HepG2 (cell line): Measurements from ENCODE around the gene LINC00237. TPM values are rescaled to one million over a fixed set of nuclear protein-coding genes. Genes with fewer than 3 reads are reported as not detected.

Source experiments
- ATAC-seq: fragments of 200-7000 bp; cut with Tn5 transposase; 3 replicates; pipeline ENCODE4 v1.9.1; 2020; ENCODE audit warnings: mild to moderate bottlenecking, moderate library complexity
- BruUV-seq: library from RNA; stranded (reverse); fragments of 400-500 nt; replicated peaks from 2 replicates; lab custom pipeline; 2021; lab: Mats Ljungman, UMichigan
- CTCF ChIA-PET: fragments of 300-600 bp; formaldehyde crosslinking; extraction: SDS; loops from one replicate; lab custom pipeline; 2021; ENCODE audit warnings: low total read pairs, inconsistent platforms, low intra/inter-chr PET ratio; lab: Yijun Ruan, JAX
- POLR2A ChIA-PET: fragments of 350-600 bp; sonication (Branson Sonifier 250); formaldehyde crosslinking; loops from one replicate; lab custom pipeline; 2020; ENCODE audit warnings: antibody characterized with exemption, inconsistent platforms; lab: Yijun Ruan, JAX
- DNase-seq: peaks from one replicate; pipeline ENCODE4 v3.0.0-alpha.2; 2015; ENCODE audit warnings: low spot score
- FAIRE-seq: peaks from 3 replicates; lab custom pipeline; 2011; peaks lifted over from hg19 to GRCh38; lab: Jason Lieb, UNC
- H2AFZ ChIP-seq: one replicate; pipeline ENCODE4 v1.6.1; 2011; ENCODE audit warnings: low read length, inconsistent platforms
- H3K27ac ChIP-seq: fragments of 300-600 bp; 3 replicates; pipeline ENCODE4 v1.8.0; 2011; ENCODE audit warnings: mixed run types, mild to moderate bottlenecking, mixed read lengths, low read length, inconsistent platforms; ENCODE audit not compliant: insufficient read depth; ENCODE audit errors: extremely low read length
- H3K27me3 ChIP-seq, 2 experiments: fragments of 200-600 bp in 1 of 2; 2 replicates in 1 of 2; 3 replicates in 1 of 2; pipeline versions ENCODE4 v1.6.0 to v1.8.0; 2011; ENCODE audit warnings: low read length in 2 of 2, mild to moderate bottlenecking in 2 of 2, moderate library complexity in 2 of 2, inconsistent platforms in 1 of 2; ENCODE audit not compliant: insufficient read depth in 2 of 2, control insufficient read depth in 1 of 2
- H3K36me3 ChIP-seq, 2 experiments: fragments of 200-600 bp in 1 of 2; replicated peaks in 1 of 2; 2 replicates in 1 of 2; 3 replicates in 1 of 2; pipeline versions ENCODE4 v1.5.1 to v1.8.0; 2011; ENCODE audit warnings: low read length in 2 of 2, inconsistent platforms in 1 of 2; ENCODE audit not compliant: insufficient read depth in 2 of 2, control insufficient read depth in 1 of 2
- H3K4me1 ChIP-seq: 2 replicates; pipeline ENCODE4 v1.5.1; 2012; ENCODE audit warnings: low read length, inconsistent platforms; ENCODE audit not compliant: insufficient read depth
- H3K4me2 ChIP-seq: 2 replicates; pipeline ENCODE4 v1.6.0; 2011; ENCODE audit warnings: low read depth, low read length, inconsistent platforms
- H3K4me3 ChIP-seq, 3 experiments: fragments of 200-600 bp in 1 of 3; sonication (generic), shearing (Covaris generic) in 1 of 3; replicated peaks in 1 of 3; 2 replicates each; pipeline ENCODE4 v1.5.1; 2011 to 2016; ENCODE audit warnings: low read length in 3 of 3, inconsistent platforms in 2 of 3, low read depth in 2 of 3, mild to moderate bottlenecking in 2 of 3, control low read depth in 1 of 3, mixed read lengths in 1 of 3; ENCODE audit not compliant: insufficient read depth in 1 of 3
- H3K79me2 ChIP-seq: one replicate; pipeline ENCODE4 v1.6.1; 2011; ENCODE audit warnings: low read length, inconsistent platforms; ENCODE audit not compliant: insufficient read depth
- H3K9ac ChIP-seq: 2 replicates; pipeline ENCODE4 v1.6.0; 2011; ENCODE audit warnings: mild to moderate bottlenecking, low read depth, low read length, inconsistent platforms; ENCODE audit not compliant: insufficient read depth
- H3K9me3 ChIP-seq: 2 replicates; pipeline ENCODE4 v1.5.1; 2012; ENCODE audit warnings: mild to moderate bottlenecking, low read length
- H4K20me1 ChIP-seq: 2 replicates; pipeline ENCODE4 v1.6.0; 2011; ENCODE audit warnings: inconsistent platforms, mild to moderate bottlenecking, low read length, moderate library complexity; ENCODE audit not compliant: insufficient read depth
- ASH2L ChIP-seq: fragments of 300-600, 200-600 bp; sonication (generic); IDR thresholded peaks from 2 replicates; pipeline ENCODE4 v1.7.0; 2017; ENCODE audit warnings: low read depth, mild to moderate bottlenecking, moderate library complexity, mixed read lengths, low read length; ENCODE audit not compliant: insufficient read length
- CBFB ChIP-seq: sonication (generic); formaldehyde crosslinking; IDR thresholded peaks from 2 replicates; pipeline ENCODE4 v1.4.0; 2020; ENCODE audit warnings: missing genetic modification reagents
- DNMT1 ChIP-seq: sonication (generic); formaldehyde crosslinking; IDR thresholded peaks from 2 replicates; pipeline ENCODE4 v1.5.1; 2020; ENCODE audit warnings: mild to moderate bottlenecking, missing genetic modification reagents
- FOXO1 ChIP-seq: sonication (generic); formaldehyde crosslinking; IDR thresholded peaks from 2 replicates; pipeline ENCODE4 v1.4.0; 2020; ENCODE audit warnings: missing genetic modification reagents
- KAT2B ChIP-seq: fragments of 150-350 bp; IDR thresholded peaks from 2 replicates; pipeline ENCODE4 v1.6.1; 2014; ENCODE audit warnings: low read depth, low read length, borderline replicate concordance
- PHF5A ChIP-seq: IDR thresholded peaks from one replicate; pipeline ENCODE4 v1.6.1; 2018; ENCODE audit warnings: low read depth, missing genetic modification reagents; ENCODE audit not compliant: unreplicated experiment
- SETDB1 ChIP-seq: sonication (generic); formaldehyde crosslinking; IDR thresholded peaks from 2 replicates; pipeline ENCODE4 v1.5.1; 2020; ENCODE audit warnings: missing genetic modification reagents, mild to moderate bottlenecking, borderline replicate concordance
- SKI ChIP-seq: fragments of 450-650 bp; IDR thresholded peaks from one replicate; pipeline ENCODE4 v1.6.1; 2018; ENCODE audit warnings: mild to moderate bottlenecking; ENCODE audit not compliant: partially characterized antibody
- ZNF558 ChIP-seq: sonication (generic); formaldehyde crosslinking; IDR thresholded peaks from 2 replicates; pipeline ENCODE4 v1.9.0; 2022; ENCODE audit warnings: mild to moderate bottlenecking, missing genetic modification reagents, borderline replicate concordance
- ZNF629 ChIP-seq: sonication (generic); formaldehyde crosslinking; conservative IDR thresholded peaks from 2 replicates; pipeline ENCODE4 v1.5.0; 2020; ENCODE audit warnings: missing genetic modification reagents
- WGBS: methylation state at CpG from one replicate; pipeline ENCODE4 v1.1.6; 2017; ENCODE audit warnings: low lambda C conversion rate; 5-methylcytosine and 5-hydroxymethylcytosine counted together
- in situ Hi-C: cut with HindIII; loops from 2 replicates; pipeline ENCODE4 v1.10.0; 2017; ENCODE audit warnings: low pct_unique_long_range_greater_than_20kb; ENCODE audit not compliant: extremely low pct_ligation_motif_present
- intact Hi-C: fragments of 100-400 bp; cut with micrococcal nuclease; formaldehyde crosslinking; loops from one replicate; pipeline ENCODE4 v1.10.0; 2022; ENCODE audit not compliant: unreplicated experiment
- polyA plus RNA-seq, 8 experiments: library from polyadenylated mRNA; depleted of rRNA in 3 of 8; stranded (reverse) in 7 of 8; unstranded in 1 of 8; fragments of >200 nt; fragmentation: Illumina TruSeq in 4 of 8; extraction: Trizol in 4 of 8; gene quantifications; 2 replicates each; pipeline versions ENCODE4 v1.2.1 to v1.2.3, GENCODE V29; 2011 to 2016; ENCODE audit warnings: low read depth in 4 of 8, missing spikeins in 1 of 8, mixed read lengths in 1 of 8; ENCODE audit not compliant: insufficient read depth in 1 of 8
- total RNA-seq, 5 experiments: library from RNA; depleted of rRNA; stranded (reverse); fragments of >200 nt; fragmentation: Illumina TruSeq; extraction: Trizol; gene quantifications; 2 replicates each; pipeline ENCODE4 v1.2.3, GENCODE V29; 2016; ENCODE audit warnings: low read depth in 1 of 5
- TF ChIP-seq, protein P1 (sequence below): sonication (generic); formaldehyde crosslinking; IDR thresholded peaks from 2 replicates; pipeline ENCODE4 v1.5.0; 2020; ENCODE audit warnings: mild to moderate bottlenecking, missing genetic modification reagents, borderline replicate concordance
- TF ChIP-seq, protein P2 (sequence below): sonication (generic); formaldehyde crosslinking; IDR thresholded peaks from 2 replicates; pipeline ENCODE4 v1.8.0; 2022; ENCODE audit warnings: mild to moderate bottlenecking, missing genetic modification reagents; ENCODE audit not compliant: insufficient replicate concordance
- TF ChIP-seq, protein P3 (sequence below): sonication (generic); formaldehyde crosslinking; IDR thresholded peaks from 2 replicates; pipeline ENCODE4 v1.4.0; 2020; ENCODE audit warnings: missing genetic modification reagents, borderline replicate concordance
- TF ChIP-seq, protein P4 (sequence below): IDR thresholded peaks from 2 replicates; pipeline ENCODE4 v1.6.1; 2012; ENCODE audit warnings: low read length, improper control_type of control experiment

Gene LINC00237
- total and polyA plus RNA-seq, 2 of the 13 experiments (the other 11 are each of a cell fraction or from before 2014, with no cell fraction given), result not detected

DNA sequence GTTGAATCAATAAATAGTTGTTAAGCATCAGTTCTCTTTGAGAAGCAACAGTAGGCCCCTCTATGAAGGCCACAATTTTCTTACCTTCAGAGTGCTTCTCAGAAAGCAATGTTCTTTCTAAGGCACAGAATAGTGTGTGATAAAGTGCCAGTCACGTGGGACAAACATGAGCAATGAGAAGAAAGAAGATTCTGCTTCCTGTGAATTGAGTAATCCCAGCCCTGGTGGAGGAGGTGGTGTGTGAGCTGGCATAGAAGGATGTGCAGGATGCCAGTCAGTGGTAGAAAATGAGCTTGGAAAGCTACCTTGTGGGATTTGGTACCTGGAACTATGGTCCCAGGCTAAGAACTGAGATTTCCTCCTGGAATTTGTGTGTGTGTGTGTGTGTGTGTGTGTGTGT lies 41.4 kb upstream of the LINC00237 start:
- CTCF ChIA-PET, result no interaction called here
- TF ChIP-seq, protein P1, sequence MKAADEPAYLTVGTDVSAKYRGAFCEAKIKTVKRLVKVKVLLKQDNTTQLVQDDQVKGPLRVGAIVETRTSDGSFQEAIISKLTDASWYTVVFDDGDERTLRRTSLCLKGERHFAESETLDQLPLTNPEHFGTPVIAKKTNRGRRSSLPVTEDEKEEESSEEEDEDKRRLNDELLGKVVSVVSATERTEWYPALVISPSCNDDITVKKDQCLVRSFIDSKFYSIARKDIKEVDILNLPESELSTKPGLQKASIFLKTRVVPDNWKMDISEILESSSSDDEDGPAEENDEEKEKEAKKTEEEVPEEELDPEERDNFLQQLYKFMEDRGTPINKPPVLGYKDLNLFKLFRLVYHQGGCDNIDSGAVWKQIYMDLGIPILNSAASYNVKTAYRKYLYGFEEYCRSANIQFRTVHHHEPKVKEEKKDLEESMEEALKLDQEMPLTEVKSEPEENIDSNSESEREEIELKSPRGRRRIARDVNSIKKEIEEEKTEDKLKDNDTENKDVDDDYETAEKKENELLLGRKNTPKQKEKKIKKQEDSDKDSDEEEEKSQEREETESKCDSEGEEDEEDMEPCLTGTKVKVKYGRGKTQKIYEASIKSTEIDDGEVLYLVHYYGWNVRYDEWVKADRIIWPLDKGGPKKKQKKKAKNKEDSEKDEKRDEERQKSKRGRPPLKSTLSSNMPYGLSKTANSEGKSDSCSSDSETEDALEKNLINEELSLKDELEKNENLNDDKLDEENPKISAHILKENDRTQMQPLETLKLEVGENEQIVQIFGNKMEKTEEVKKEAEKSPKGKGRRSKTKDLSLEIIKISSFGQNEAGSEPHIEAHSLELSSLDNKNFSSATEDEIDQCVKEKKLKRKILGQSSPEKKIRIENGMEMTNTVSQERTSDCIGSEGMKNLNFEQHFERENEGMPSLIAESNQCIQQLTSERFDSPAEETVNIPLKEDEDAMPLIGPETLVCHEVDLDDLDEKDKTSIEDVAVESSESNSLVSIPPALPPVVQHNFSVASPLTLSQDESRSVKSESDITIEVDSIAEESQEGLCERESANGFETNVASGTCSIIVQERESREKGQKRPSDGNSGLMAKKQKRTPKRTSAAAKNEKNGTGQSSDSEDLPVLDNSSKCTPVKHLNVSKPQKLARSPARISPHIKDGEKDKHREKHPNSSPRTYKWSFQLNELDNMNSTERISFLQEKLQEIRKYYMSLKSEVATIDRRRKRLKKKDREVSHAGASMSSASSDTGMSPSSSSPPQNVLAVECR (CRISPR knock-in tag), result no peak
- no peak for TF ChIP-seq KAT2B
- TF ChIP-seq, protein P2, sequence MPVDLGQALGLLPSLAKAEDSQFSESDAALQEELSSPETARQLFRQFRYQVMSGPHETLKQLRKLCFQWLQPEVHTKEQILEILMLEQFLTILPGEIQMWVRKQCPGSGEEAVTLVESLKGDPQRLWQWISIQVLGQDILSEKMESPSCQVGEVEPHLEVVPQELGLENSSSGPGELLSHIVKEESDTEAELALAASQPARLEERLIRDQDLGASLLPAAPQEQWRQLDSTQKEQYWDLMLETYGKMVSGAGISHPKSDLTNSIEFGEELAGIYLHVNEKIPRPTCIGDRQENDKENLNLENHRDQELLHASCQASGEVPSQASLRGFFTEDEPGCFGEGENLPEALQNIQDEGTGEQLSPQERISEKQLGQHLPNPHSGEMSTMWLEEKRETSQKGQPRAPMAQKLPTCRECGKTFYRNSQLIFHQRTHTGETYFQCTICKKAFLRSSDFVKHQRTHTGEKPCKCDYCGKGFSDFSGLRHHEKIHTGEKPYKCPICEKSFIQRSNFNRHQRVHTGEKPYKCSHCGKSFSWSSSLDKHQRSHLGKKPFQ (CRISPR knock-in tag), result no peak
- TF ChIP-seq CBFB (CRISPR knock-in tag), result no peak
- TF ChIP-seq ZNF629 (CRISPR knock-in tag), result no peak
- TF ChIP-seq SETDB1, result no peak
- TF ChIP-seq, protein P3, sequence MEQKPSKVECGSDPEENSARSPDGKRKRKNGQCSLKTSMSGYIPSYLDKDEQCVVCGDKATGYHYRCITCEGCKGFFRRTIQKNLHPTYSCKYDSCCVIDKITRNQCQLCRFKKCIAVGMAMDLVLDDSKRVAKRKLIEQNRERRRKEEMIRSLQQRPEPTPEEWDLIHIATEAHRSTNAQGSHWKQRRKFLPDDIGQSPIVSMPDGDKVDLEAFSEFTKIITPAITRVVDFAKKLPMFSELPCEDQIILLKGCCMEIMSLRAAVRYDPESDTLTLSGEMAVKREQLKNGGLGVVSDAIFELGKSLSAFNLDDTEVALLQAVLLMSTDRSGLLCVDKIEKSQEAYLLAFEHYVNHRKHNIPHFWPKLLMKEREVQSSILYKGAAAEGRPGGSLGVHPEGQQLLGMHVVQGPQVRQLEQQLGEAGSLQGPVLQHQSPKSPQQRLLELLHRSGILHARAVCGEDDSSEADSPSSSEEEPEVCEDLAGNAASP (CRISPR knock-in tag), result no peak
- no peak for TF ChIP-seq ZNF558 (CRISPR knock-in tag)
- TF ChIP-seq, protein P4, sequence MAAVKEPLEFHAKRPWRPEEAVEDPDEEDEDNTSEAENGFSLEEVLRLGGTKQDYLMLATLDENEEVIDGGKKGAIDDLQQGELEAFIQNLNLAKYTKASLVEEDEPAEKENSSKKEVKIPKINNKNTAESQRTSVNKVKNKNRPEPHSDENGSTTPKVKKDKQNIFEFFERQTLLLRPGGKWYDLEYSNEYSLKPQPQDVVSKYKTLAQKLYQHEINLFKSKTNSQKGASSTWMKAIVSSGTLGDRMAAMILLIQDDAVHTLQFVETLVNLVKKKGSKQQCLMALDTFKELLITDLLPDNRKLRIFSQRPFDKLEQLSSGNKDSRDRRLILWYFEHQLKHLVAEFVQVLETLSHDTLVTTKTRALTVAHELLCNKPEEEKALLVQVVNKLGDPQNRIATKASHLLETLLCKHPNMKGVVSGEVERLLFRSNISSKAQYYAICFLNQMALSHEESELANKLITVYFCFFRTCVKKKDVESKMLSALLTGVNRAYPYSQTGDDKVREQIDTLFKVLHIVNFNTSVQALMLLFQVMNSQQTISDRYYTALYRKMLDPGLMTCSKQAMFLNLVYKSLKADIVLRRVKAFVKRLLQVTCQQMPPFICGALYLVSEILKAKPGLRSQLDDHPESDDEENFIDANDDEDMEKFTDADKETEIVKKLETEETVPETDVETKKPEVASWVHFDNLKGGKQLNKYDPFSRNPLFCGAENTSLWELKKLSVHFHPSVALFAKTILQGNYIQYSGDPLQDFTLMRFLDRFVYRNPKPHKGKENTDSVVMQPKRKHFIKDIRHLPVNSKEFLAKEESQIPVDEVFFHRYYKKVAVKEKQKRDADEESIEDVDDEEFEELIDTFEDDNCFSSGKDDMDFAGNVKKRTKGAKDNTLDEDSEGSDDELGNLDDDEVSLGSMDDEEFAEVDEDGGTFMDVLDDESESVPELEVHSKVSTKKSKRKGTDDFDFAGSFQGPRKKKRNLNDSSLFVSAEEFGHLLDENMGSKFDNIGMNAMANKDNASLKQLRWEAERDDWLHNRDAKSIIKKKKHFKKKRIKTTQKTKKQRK, result no peak
- no peak for TF ChIP-seq ASH2L
- TF ChIP-seq PHF5A (CRISPR knock-in tag), result no peak
- TF ChIP-seq FOXO1 (CRISPR knock-in tag), result no peak
- TF ChIP-seq DNMT1 (CRISPR knock-in tag), result no peak
- TF ChIP-seq SKI, result no peak

More for the DNA sequence above, 41.4 kb upstream of the LINC00237 start:
- H3K79me2 ChIP-seq, result no peaks in the 10 kb centered on the region
- no peak overlapping the region for H2AFZ ChIP-seq
- no peaks in the 10 kb centered on the region for H3K4me1 ChIP-seq
- ATAC-seq, result no peak
- peaks cover 17 to 63% of the 10 kb centered on the region in 2 experiments for H3K36me3 ChIP-seq
- H3K27me3 ChIP-seq, result no peaks in the 10 kb centered on the region
- intact Hi-C loops, result no loop called here
- no peak overlapping the region for H3K4me3 ChIP-seq
- H3K9ac ChIP-seq, result no peak overlapping the region
- in situ Hi-C loops, result no loop called here
- BruUV-seq, result no TSS peak
- no peaks in the 10 kb centered on the region for H4K20me1 ChIP-seq
- DNase-seq, result no peak
- no peak for FAIRE-seq
- no peak overlapping the region for H3K4me2 ChIP-seq
- POLR2A ChIA-PET, result interaction anchor here (1.0 kb wide), 1 partner anchor 21 kb away, joined by 3 read pairs; the partner anchor contains the start of gene KIZ
- H3K9me3 ChIP-seq, result no peaks in the 10 kb centered on the region
- no peak overlapping the region for H3K27ac ChIP-seq
- 94% methylated on average over 1 of the region's 1 CpG for WGBS
